NT2/D1 (cell line): ENCODE measurements around the gene ARHGAP32.

Experiments used
- SUZ12 ChIP-seq: IDR thresholded peaks from 2 replicates; pipeline ENCODE4 v1.6.1; 2011; ENCODE audit not compliant: insufficient read length, insufficient read depth; ENCODE audit errors: extremely low read depth
- YY1 ChIP-seq: IDR thresholded peaks from 2 replicates; pipeline ENCODE4 v1.6.1; 2011; ENCODE audit not compliant: insufficient read length, insufficient read depth

DNA sequence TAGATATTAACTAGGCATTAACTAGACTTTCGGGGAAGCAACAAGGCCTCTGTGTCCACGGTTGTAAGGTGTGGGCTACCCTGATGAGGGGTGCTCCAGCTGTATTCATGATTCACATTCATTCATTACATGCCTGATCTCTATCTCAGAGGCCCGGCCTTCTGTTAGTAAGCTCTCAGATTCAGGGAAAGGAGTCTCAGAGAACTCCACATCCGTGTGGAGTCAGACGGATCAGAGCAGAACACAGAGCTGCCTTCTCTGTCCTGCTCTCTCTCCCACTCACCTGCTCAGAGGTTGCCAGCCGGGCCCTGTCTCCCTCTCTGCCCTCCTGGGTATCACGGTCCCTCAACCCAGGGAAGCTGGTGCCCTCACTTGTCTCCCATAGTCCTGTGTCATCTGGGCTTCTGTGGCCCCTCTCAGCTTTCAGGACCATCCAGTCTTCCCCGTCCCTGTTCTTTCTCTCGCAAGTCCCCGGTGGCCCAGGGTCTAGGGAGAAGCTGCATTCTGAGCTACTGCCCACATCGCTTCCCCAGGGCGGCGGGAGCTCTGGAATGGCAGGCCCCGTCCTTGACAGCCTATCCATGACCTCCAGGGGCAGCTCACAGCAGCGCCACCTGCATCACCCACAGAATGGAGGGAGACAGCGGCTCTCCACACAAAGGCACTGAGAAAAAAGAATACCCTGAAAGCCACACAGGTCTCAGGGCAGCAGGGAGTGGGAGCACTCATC lies 253.8 kb downstream of the ARHGAP32 start:
- TF ChIP-seq YY1 (no peak), SUZ12 (no peak)
